Tibial artery (tissue), 4 donors: Measurements from ENCODE around the gene CTSF.

Experiments used
- DNase-seq, 2 donors: peaks; one replicate each; pipeline ENCODE4 v3.0.0-alpha.2; 2019
- H3K27ac ChIP-seq, 2 donors: fragments of 200-600 bp; sonication (generic) in 1 of 2; 1 replicate in 1 of 2; 2 replicates in 1 of 2; pipeline ENCODE4 v1.5.1; 2018 to 2019; ENCODE audit warnings: mild to moderate bottlenecking in 1 of 2
- H3K27me3 ChIP-seq, 2 donors: fragments of 200-600 bp; sonication (generic) in 1 of 2; one replicate each; pipeline versions ENCODE4 v1.5.1 to v1.6.0; 2016 to 2019
- H3K36me3 ChIP-seq, 3 donors: fragments of 200-600 bp; sonication (generic) in 2 of 3; one replicate each; pipeline ENCODE4 v1.5.1; 2016 to 2019; ENCODE audit warnings: mild to moderate bottlenecking in 2 of 3
- H3K4me1 ChIP-seq, 4 donors: fragments of 200-600 bp; sonication (generic) in 2 of 4; 1 replicate in 3 of 4; 2 replicates in 1 of 4; pipeline ENCODE4 v1.5.1; 2016 to 2019
- H3K4me3 ChIP-seq, 2 donors: fragments of 200-600 bp; sonication (generic) in 1 of 2; 1 replicate in 1 of 2; 2 replicates in 1 of 2; pipeline ENCODE4 v1.5.1; 2018 to 2019; ENCODE audit warnings: mild to moderate bottlenecking in 2 of 2
- H3K9me3 ChIP-seq, 3 donors: fragments of 200-600 bp; sonication (generic) in 1 of 3; one replicate each; pipeline ENCODE4 v1.5.1; 2016 to 2019
- intact Hi-C: fragments of 100-400 bp; cut with DNase I; formaldehyde crosslinking; loops from one replicate; pipeline ENCODE4 v1.15.0; 2023; ENCODE audit warnings: low total_unique reads
- TF ChIP-seq, protein P1 (sequence below), 2 experiments: fragments of 200-600 bp in 1 of 2; fragments of 450-650 bp in 1 of 2; IDR thresholded peaks; one replicate each; pipeline ENCODE4 v1.5.1; 2017 to 2019; ENCODE audit warnings: antibody characterized with exemption in 2 of 2, mild to moderate bottlenecking in 1 of 2, moderate library complexity in 1 of 2

Gene CTSF

DNA sequence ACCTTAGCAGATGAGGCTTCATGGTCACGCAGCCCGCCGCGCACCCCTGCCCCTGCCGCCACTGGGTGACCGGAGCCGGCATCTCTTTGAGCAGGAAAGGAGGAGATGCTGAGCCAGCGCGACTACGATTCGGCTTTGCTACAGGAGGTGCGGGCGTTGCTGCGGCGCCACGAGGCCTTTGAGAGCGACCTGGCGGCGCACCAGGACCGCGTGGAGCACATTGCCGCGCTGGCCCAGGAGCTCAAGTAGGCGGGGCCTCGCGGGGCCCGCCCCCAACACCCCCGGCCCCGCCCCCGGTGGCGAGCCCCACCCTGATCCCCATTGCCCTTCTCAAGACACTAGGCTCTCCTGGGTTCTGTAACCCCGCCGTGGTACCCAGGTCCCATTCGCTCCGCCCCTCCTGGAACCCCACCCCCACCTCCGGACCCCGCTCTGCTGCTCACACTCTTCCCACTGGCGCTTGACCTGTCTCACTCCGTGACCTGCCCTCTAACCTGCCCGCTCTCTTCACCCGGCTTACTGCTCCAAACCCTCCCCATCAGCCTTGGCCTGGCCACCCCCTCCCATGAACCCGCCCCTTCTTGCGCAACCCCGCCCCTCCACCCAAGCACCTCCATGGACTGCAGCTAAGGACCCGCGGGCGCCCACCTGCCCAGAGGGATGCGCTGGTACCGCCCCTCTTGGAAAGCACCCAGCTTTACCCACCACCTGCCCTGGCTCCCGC lies 9.1 kb downstream of the CTSF start:
- peaks cover 0 to 13% (median 11%) of the 10 kb centered on the region in 4 donors for H3K4me1 ChIP-seq
- peak overlapping the region in 1 of 2 donors; percentile 12 for H3K4me3 ChIP-seq
- DNase-seq: no peak
- no peaks in the 10 kb centered on the region for H3K9me3 ChIP-seq
- H3K27ac ChIP-seq: no peak overlapping the region
- intact Hi-C loops: no loop called here
- peaks cover 0 to 24% of the 10 kb centered on the region in 2 donors for H3K27me3 ChIP-seq
- TF ChIP-seq, protein P1, sequence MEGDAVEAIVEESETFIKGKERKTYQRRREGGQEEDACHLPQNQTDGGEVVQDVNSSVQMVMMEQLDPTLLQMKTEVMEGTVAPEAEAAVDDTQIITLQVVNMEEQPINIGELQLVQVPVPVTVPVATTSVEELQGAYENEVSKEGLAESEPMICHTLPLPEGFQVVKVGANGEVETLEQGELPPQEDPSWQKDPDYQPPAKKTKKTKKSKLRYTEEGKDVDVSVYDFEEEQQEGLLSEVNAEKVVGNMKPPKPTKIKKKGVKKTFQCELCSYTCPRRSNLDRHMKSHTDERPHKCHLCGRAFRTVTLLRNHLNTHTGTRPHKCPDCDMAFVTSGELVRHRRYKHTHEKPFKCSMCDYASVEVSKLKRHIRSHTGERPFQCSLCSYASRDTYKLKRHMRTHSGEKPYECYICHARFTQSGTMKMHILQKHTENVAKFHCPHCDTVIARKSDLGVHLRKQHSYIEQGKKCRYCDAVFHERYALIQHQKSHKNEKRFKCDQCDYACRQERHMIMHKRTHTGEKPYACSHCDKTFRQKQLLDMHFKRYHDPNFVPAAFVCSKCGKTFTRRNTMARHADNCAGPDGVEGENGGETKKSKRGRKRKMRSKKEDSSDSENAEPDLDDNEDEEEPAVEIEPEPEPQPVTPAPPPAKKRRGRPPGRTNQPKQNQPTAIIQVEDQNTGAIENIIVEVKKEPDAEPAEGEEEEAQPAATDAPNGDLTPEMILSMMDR (IDR thresholded peaks at IDR 0.05): no peak
- peaks cover 0 to 20% (median 0%) of the 10 kb centered on the region in 3 donors for H3K36me3 ChIP-seq

DNA sequence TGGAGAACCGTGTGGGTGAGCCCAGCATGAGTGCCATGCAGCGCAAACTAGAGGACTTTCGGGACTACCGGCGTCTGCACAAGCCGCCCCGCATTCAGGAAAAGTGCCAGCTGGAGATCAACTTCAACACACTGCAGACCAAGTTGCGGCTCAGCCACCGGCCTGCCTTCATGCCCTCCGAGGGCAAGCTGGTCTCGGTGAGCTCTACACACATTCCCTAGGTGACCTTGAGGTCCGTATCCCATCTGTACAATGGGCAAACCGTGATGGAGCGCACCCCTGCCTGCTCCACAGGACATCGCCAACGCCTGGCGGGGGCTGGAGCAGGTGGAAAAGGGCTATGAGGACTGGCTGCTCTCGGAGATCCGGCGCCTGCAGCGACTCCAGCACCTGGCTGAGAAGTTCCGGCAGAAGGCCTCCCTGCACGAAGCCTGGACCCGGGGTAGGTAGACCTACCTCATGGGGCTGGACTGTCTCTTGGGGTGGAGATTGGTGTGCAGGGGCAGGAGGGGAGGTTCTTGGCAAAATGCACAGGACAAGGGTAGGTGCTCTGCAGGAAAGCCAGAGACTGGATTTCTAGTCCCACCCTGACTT lies 10.6 kb downstream of the CTSF start:
- Histone ChIP-seq H3K27me3 (peaks cover 0 to 24% of the 10 kb centered on the region in 2 donors), H3K4me3 (no peak overlapping the region), H3K4me1 (peaks cover 0 to 13% (median 11%) of the 10 kb centered on the region in 4 donors), H3K9me3 (no peaks in the 10 kb centered on the region), H3K27ac (no peak overlapping the region), H3K36me3 (peaks cover 0 to 6% (median 0%) of the 10 kb centered on the region in 3 donors)
- TF ChIP-seq, protein P1 (IDR thresholded peaks at IDR 0.05): no peak
- intact Hi-C loops: no loop called here
- no peak for DNase-seq

DNA sequence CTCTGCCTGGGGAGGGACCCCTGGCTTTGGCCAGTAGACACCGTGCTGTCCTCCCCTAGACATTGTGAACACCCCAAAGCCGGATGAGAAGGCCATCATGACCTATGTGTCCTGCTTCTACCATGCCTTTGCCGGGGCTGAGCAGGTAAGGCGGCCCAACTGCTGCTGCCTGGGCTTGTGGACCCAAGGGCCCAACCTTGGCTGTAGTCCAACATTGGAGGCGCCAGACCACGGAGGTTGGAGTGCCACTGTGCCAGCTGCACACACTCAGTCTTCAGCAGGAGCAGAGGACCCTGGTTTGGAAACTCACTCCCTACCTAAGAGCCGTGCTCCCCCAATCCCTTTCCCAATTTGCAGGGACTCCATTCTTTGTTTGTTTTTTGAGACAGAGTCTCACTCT lies 12.3 kb downstream of the CTSF start:
- Histone ChIP-seq H3K36me3 (no peaks in the 10 kb centered on the region), H3K27ac (no peak overlapping the region), H3K4me3 (no peak overlapping the region), H3K27me3 (peaks cover 0 to 24% of the 10 kb centered on the region in 2 donors), H3K4me1 (peaks cover 0 to 13% (median 11%) of the 10 kb centered on the region in 4 donors), H3K9me3 (no peaks in the 10 kb centered on the region)
- no peak for DNase-seq
- intact Hi-C loops: no loop called here
- TF ChIP-seq, protein P1 (IDR thresholded peaks at IDR 0.05): no peak

DNA sequence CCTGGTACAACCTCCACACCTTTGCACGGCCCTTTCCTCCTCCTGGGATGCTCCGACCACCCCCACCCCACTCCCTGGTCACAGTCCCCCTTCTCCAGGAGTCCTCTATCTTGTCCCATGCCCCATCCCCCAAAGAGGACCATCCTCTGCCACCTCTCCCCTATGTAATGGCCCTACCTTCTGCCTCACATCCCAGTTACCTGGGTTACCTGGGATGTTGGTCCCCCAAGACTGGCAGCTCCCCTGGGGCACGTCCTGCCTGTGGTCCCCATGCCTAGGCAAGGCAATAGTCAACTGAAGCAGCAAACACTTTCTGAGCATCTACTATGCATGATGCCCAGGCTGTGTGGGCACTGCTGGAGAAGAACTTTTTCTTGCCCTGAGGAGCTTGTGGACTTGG lies 13.0 kb downstream of the CTSF start:
- Histone ChIP-seq H3K4me1 (peaks cover 0 to 13% (median 11%) of the 10 kb centered on the region in 4 donors), H3K9me3 (no peaks in the 10 kb centered on the region), H3K27me3 (peaks cover 0 to 24% of the 10 kb centered on the region in 2 donors), H3K36me3 (no peaks in the 10 kb centered on the region), H3K4me3 (no peak overlapping the region), H3K27ac (no peak overlapping the region)
- TF ChIP-seq, protein P1 (IDR thresholded peaks at IDR 0.05): no peak
- no peak for DNase-seq
- intact Hi-C loops: no loop called here

DNA sequence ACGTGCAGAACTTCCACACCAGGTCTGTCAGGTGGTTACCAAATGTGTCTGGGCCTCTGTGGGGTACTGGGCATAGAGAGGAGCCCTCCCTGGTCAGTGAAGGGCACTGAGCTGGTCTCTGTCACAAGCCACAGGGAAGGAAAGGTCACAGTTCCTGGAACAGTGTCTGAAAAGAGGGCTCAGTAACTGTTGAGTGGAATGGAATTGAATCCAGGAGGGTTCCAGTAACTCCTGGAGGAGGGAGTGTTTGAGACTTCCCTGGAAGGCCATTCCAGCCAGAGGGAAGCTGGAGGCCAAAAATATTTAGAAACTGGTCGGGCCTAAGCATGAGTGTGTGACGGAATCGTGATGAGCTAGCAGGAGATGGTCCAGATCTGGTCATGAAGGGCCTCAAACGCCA lies 13.8 kb downstream of the CTSF start:
- Histone ChIP-seq H3K9me3 (no peaks in the 10 kb centered on the region), H3K27ac (no peak overlapping the region), H3K27me3 (peaks cover 0 to 24% of the 10 kb centered on the region in 2 donors), H3K36me3 (no peaks in the 10 kb centered on the region), H3K4me3 (no peak overlapping the region), H3K4me1 (peaks cover 0 to 12% (median 10%) of the 10 kb centered on the region in 4 donors)
- DNase-seq: no peak
- intact Hi-C loops: no loop called here
- TF ChIP-seq, protein P1 (IDR thresholded peaks at IDR 0.05): no peak
